Measurements from ENCODE around the gene SYN1.

- TF ChIP-seq SP1 (IDR thresholded peaks at IDR 0.05) (peak; percentile 30), CTCF (IDR thresholded peaks at IDR 0.05; ENCODE audit: low read depth, low read length, missing input control) (no peak), GABPA (IDR thresholded peaks at IDR 0.05 in 1 of 2, conservative IDR thresholded peaks at IDR 0.05 in 1 of 2) (peak in 1 of 2 donors; percentile 9), YY1 (IDR thresholded peaks at IDR 0.05) (no peak), TAF1 (conservative IDR thresholded peaks at IDR 0.05) (no peak), ZBTB33 (IDR thresholded peaks at IDR 0.05) (no peak), RAD21 (IDR thresholded peaks at IDR 0.05) (peak in 1 of 2 donors; percentile 9), MAX (IDR thresholded peaks at IDR 0.05) (no peak)
Observed at GRCh38 chrX:47581731-47582647, 37.7 kb downstream of the SYN1 start, which contains the start of gene TIMP1.
